Body of pancreas (tissue), 4 donors: ENCODE measurements around the gene SLC37A1. TPM values are rescaled to one million over a fixed set of nuclear protein-coding genes. Genes with fewer than 3 reads are reported as not detected.

Experiments
- ATAC-seq: fragments of 150-250 bp; one replicate; pipeline ENCODE4 v1.9.1; 2016
- DNase-seq, 4 donors: peaks; one replicate each; pipeline ENCODE4 v3.0.0-alpha.2; 2019
- H3K27ac ChIP-seq, 4 donors: fragments of 200-600 bp; sonication (generic); 1 replicate in 3 of 4; 2 replicates in 1 of 4; pipeline versions ENCODE4 v1.5.1 to v1.6.1; 2016 to 2019; ENCODE audit warnings: mild to moderate bottlenecking in 1 of 4, mixed read lengths in 1 of 4, moderate library complexity in 1 of 4
- H3K27me3 ChIP-seq, 2 donors: fragments of 200-600 bp; sonication (generic); one replicate each; pipeline ENCODE4 v1.6.0; 2016; ENCODE audit warnings: mild to moderate bottlenecking in 1 of 2
- H3K36me3 ChIP-seq, 2 donors: fragments of 200-600 bp; sonication (generic); replicated peaks in 1 of 2; 2 replicates each; pipeline ENCODE4 v1.5.1; 2016; ENCODE audit warnings: low read depth in 2 of 2; ENCODE audit not compliant: insufficient read depth in 1 of 2
- H3K4me1 ChIP-seq: fragments of 200-600 bp; sonication (generic); one replicate; pipeline ENCODE4 v1.6.0; 2016
- H3K4me3 ChIP-seq, 2 donors: fragments of 200-600 bp; sonication (generic); 1 replicate in 1 of 2; 2 replicates in 1 of 2; pipeline ENCODE4 v1.5.1; 2016 to 2019
- H3K9me3 ChIP-seq, 3 donors: fragments of 200-600 bp; sonication (generic); 1 replicate in 2 of 3; 2 replicates in 1 of 3; pipeline ENCODE4 v1.5.1; 2016
- POLR2A ChIP-seq, 3 donors: fragments of 450-650 bp; IDR thresholded peaks; one replicate each; pipeline ENCODE4 v1.6.1; 2016; ENCODE audit warnings: antibody characterized with exemption in 3 of 3, mild to moderate bottlenecking in 2 of 3
- WGBS, 2 donors: methylation state at CpG; one replicate each; pipeline ENCODE4 v1.1.5; 2017; 5-methylcytosine and 5-hydroxymethylcytosine counted together
- intact Hi-C: fragments of 100-400 bp; cut with DNase I; formaldehyde crosslinking; loops from one replicate; pipeline ENCODE4 v1.15.1; 2023
- total RNA-seq, 2 donors: library from RNA; depleted of rRNA; stranded (reverse); fragments of >200 nt; gene quantifications; one replicate each; pipeline ENCODE4 v1.1.0, GENCODE V29; 2016
- TF ChIP-seq, protein P1 (sequence below), 7 experiments: fragments of 450-650 bp in 4 of 7; fragments of 200-600 bp in 3 of 7; sonication (generic) in 3 of 7; IDR thresholded peaks; one replicate each; pipeline ENCODE4 v1.5.1; 2016 to 2019; ENCODE audit warnings: antibody characterized with exemption in 7 of 7

Gene SLC37A1
- total RNA-seq, 2 donors from 2014 or later = 6.3 to 16.3 TPM

DNA sequence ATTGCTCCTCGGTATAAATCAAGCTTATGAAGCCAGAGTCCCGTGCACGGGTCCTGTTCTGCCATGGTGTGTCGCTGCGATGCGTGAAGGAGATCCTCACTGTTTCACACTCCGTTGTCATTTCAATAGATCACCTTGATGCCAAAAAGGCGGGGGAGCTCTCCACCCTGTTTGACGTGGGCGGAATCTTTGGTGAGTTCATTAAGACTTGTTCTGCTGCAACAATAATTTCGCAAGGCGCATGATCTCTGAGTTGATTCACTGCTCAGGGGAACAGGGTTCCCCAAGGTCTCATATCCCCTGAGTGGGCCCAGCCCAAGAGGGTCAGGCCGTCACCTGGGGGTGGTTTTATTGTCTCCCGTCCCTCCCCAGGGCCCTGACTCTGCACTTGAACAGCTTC lies 50.0 kb downstream of the SLC37A1 start:
- Histone ChIP-seq H3K36me3 (peaks cover 0 to 11% of the 10 kb centered on the region in 2 donors), H3K9me3 (no peaks in the 10 kb centered on the region), H3K27me3 (no peaks in the 10 kb centered on the region), H3K27ac (no peak overlapping the region), H3K4me1 (no peaks in the 10 kb centered on the region), H3K4me3 (no peak overlapping the region)
- ATAC-seq (no peak), DNase-seq (peak in 3 of 4 donors; percentile 1 to 10 (median 3))
- intact Hi-C loops = no loop called here
- WGBS, 2 donors = 78 to 90% methylated on average over 12 to 14 of the region's 14 CpGs
- TF ChIP-seq, protein P1, sequence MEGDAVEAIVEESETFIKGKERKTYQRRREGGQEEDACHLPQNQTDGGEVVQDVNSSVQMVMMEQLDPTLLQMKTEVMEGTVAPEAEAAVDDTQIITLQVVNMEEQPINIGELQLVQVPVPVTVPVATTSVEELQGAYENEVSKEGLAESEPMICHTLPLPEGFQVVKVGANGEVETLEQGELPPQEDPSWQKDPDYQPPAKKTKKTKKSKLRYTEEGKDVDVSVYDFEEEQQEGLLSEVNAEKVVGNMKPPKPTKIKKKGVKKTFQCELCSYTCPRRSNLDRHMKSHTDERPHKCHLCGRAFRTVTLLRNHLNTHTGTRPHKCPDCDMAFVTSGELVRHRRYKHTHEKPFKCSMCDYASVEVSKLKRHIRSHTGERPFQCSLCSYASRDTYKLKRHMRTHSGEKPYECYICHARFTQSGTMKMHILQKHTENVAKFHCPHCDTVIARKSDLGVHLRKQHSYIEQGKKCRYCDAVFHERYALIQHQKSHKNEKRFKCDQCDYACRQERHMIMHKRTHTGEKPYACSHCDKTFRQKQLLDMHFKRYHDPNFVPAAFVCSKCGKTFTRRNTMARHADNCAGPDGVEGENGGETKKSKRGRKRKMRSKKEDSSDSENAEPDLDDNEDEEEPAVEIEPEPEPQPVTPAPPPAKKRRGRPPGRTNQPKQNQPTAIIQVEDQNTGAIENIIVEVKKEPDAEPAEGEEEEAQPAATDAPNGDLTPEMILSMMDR (IDR thresholded peaks at IDR 0.05) = no peak
- TF ChIP-seq POLR2A (IDR thresholded peaks at IDR 0.05) = no peak

DNA sequence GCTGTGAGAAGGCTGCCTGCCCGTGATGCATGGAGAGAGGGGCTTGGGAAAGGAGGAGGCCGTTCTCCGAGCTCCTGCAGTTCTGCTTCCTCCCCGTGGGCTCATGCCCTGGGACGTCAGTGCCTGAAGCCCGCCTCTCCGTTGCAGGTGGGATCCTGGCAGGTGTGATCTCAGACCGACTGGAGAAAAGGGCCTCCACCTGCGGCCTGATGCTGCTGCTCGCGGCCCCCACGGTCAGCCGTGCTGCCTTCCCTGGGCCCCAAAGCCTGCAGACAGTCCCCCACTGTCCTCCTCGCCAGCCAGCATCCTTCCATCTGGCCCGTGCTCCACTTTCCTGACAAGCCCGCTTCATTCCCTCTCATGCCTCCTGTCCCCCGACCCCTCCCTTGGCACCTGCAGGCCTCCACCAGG lies 50.9 kb downstream of the SLC37A1 start:
- H3K4me3 ChIP-seq = no peak overlapping the region
- WGBS, 2 donors = 81% methylated on average over 11 to 16 of the region's 17 CpGs
- peaks cover 0 to 10% of the 10 kb centered on the region in 2 donors for H3K36me3 ChIP-seq
- no peaks in the 10 kb centered on the region for H3K9me3 ChIP-seq
- no peaks in the 10 kb centered on the region for H3K4me1 ChIP-seq
- peak in 2 of 4 donors; percentile 4 to 7 for DNase-seq
- no peaks in the 10 kb centered on the region for H3K27me3 ChIP-seq
- TF ChIP-seq, protein P1 (IDR thresholded peaks at IDR 0.05) = no peak
- TF ChIP-seq POLR2A (IDR thresholded peaks at IDR 0.05) = no peak
- intact Hi-C loops = no loop called here
- ATAC-seq = no peak
- H3K27ac ChIP-seq = no peak overlapping the region

DNA sequence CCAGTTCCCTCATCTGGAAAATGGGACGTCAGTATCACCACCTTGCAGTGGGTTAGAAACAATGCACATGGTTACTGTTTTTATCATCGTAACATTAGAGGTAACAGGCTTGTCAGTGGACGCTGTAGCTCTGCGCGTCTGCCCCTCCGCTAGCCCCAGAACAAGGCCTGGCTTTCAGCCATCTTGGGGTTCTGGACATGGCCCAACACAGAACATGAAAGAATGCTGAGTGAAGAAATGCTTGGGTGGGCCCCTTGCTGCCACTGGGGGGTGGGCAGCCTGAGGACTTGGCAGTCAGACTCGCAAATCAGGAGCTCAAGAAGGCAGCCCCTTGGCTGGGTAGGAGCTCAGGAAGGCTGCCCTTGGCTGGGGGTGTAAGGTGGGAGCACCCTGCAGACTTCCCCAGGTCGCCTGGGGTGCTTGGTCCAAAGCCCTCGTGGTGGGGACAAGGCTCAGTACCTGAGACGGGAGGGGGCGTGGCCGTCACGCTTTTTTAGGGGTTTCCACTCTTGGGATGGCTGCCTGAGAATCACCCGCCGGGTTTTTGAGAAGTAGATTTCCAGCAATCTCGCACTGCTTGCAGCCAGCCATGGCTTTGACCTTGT lies 51.7 kb downstream of the SLC37A1 start:
- DNase-seq (peak in 3 of 4 donors; percentile 0 to 10 (median 6)), ATAC-seq (no peak)
- Histone ChIP-seq H3K27me3 (no peaks in the 10 kb centered on the region), H3K4me3 (no peak overlapping the region), H3K4me1 (no peaks in the 10 kb centered on the region), H3K9me3 (no peaks in the 10 kb centered on the region), H3K27ac (no peak overlapping the region), H3K36me3 (peaks cover 0 to 10% of the 10 kb centered on the region in 2 donors)
- intact Hi-C loops = no loop called here
- 85 to 95% methylated on average over 10 to 16 of the region's 16 CpGs for WGBS, 2 donors
- TF ChIP-seq POLR2A (IDR thresholded peaks at IDR 0.05) = no peak
- TF ChIP-seq, protein P1 (IDR thresholded peaks at IDR 0.05) = no peak

DNA sequence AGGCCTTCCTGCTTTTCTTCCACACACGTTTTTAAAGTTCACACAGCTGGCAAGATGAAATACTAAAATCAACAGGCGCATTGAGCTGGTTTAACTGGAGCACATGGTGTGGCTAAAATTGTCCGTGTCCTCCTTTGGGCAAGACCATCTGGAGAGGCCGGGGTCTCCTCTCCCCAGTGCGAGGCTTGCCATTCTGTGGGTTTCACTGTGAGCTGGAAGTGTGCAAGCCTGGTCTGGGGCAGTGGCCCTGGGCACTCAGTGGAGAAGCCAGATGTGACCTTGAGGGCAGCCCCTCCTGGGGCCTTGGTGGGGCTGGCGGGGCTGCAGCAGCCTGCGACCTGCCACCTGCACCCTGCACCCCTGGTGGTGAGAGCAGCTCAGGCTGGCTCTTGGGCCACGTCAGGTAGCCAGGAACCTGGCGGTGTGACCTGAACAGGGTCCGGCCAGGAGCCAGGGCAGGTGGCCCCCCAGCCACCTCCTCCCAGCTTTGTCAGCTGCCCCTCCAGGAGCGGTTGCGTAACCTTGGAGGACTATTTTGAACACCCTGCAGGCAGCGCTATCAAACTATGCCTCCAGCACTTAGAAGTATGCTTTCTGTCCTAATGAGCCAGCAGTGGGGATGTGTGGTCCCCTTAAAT lies 52.4 kb downstream of the SLC37A1 start:
- no peak for TF ChIP-seq POLR2A (IDR thresholded peaks at IDR 0.05)
- TF ChIP-seq, protein P1 (IDR thresholded peaks at IDR 0.05) = no peak
- DNase-seq (peak; percentile 1 to 6 (median 4)), ATAC-seq (no peak)
- Histone ChIP-seq H3K27ac (no peak overlapping the region), H3K4me3 (no peak overlapping the region), H3K9me3 (no peaks in the 10 kb centered on the region), H3K36me3 (peaks cover 0 to 10% of the 10 kb centered on the region in 2 donors), H3K4me1 (no peaks in the 10 kb centered on the region), H3K27me3 (no peaks in the 10 kb centered on the region)
- intact Hi-C loops = no loop called here
- WGBS, 2 donors = 88 to 89% methylated on average over 9 to 13 of the region's 13 CpGs
